HPDE6-E6E7 (cell line): ENCODE measurements around the gene NGF.
A peak's percentile ranks its signal among the peaks of the same experiment; 100 is the strongest.

ENCODE experiments used
- DNase-seq: peaks from one replicate; pipeline ENCODE4 v3.0.0; 2011; ENCODE audit warnings: missing footprints; ENCODE audit errors: extremely low spot score

NGF gene

GRCh38 chr1:115283249-115283648 is 54.8 kb downstream of the NGF start:
- no peak for DNase-seq

GRCh38 chr1:115282807-115283208 is 55.2 kb downstream of the NGF start:
- DNase-seq = no peak

- no peak for DNase-seq
These were observed 56.9 kb downstream of the NGF start for GRCh38 chr1:115281143-115281542.

- DNase-seq = no peak
These were observed 58.0 kb downstream of the NGF start for GRCh38 chr1:115280064-115280463.

GRCh38 chr1:115278211-115278610 is 59.8 kb downstream of the NGF start:
- no peak for DNase-seq

GRCh38 chr1:115277276-115277675 is 60.8 kb downstream of the NGF start:
- no peak for DNase-seq

GRCh38 chr1:115275216-115275615 is 62.8 kb downstream of the NGF start:
- DNase-seq = no peak

- no peak for DNase-seq
These were observed 63.6 kb downstream of the NGF start for GRCh38 chr1:115274467-115274866.

GRCh38 chr1:115266729-115267421 is 71.2 kb downstream of the NGF start:
- DNase-seq = no peak

- no peak for DNase-seq
These were observed 73.0 kb downstream of the NGF start for GRCh38 chr1:115265099-115265498.

GRCh38 chr1:115262886-115263285 is 75.2 kb downstream of the NGF start:
- DNase-seq = no peak

GRCh38 chr1:115261496-115261895 is 76.6 kb downstream of the NGF start:
- no peak for DNase-seq

- DNase-seq = no peak
These were observed 79.7 kb downstream of the NGF start for GRCh38 chr1:115258302-115258866.

GRCh38 chr1:115257591-115257990 is 80.5 kb downstream of the NGF start:
- no peak for DNase-seq

GRCh38 chr1:115255154-115255553 is 82.9 kb downstream of the NGF start:
- DNase-seq = no peak

- no peak for DNase-seq
These were observed 85.5 kb downstream of the NGF start for GRCh38 chr1:115252585-115252984.

GRCh38 chr1:115251856-115252255 is 86.2 kb downstream of the NGF start:
- DNase-seq = peak; percentile 21

GRCh38 chr1:115251340-115251748 is 86.7 kb downstream of the NGF start:
- no peak for DNase-seq

GRCh38 chr1:115246526-115246925 is 91.5 kb downstream of the NGF start:
- no peak for DNase-seq

GRCh38 chr1:115245227-115245626 is 92.8 kb downstream of the NGF start:
- DNase-seq = no peak

GRCh38 chr1:115242543-115242942 is 95.5 kb downstream of the NGF start:
- no peak for DNase-seq

GRCh38 chr1:115241309-115241708 is 96.7 kb downstream of the NGF start:
- no peak for DNase-seq

- no peak for DNase-seq
These were observed 97.8 kb downstream of the NGF start for GRCh38 chr1:115240297-115240696.

- no peak for DNase-seq
These were observed 98.6 kb downstream of the NGF start for GRCh38 chr1:115239426-115239825.
